Measurements from ENCODE around the gene SERPINA3. TPM values are rescaled to one million over a fixed set of nuclear protein-coding genes. Genes with fewer than 3 reads are reported as not detected.

SERPINA3 gene
- total RNA-seq, 2 experiments from 2014 or later: not detected

DNA sequence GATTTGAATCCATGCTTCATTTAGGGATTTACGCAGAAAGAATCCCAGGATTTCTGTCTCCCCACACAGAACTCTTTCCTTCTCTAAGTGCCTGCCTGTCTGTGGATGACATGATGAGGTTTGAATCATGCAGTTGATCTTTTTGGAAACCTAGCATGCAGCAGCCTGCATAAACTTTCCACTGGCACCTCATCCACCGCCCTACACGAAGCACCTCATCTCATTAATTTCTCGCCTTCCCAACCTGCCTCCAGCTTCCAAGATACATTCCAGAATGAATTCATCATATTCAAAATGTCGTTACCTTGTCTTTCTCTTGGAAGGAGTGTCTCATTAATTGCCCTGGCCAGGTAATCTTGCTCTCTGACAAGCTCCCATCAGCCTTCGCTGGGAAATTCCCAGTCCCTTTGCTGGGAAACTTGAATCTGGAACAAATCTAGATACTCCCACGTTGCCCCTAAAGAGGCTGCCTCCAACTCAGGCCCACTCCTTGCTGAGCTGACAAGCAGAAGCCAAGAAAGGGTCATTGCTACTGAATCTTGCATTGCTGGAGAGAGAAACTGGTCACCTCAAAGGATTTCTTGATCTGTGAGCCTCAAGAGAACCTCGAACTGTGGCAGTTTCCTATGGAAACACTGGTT lies 48.2 kb downstream of the SERPINA3 start:
- Mint-ChIP-seq H3K36me3 (ENCODE audit: low read depth) (no peaks in the 10 kb centered on the region), H3K4me3 (no peak overlapping the region), H3K4me1 (ENCODE audit: low read depth) (no peaks in the 10 kb centered on the region), H3K27me3 (peaks cover 16% of the 10 kb centered on the region), H3K27ac (no peak overlapping the region), H3K9me3 (no peaks in the 10 kb centered on the region)
- TF ChIP-seq, protein P1, sequence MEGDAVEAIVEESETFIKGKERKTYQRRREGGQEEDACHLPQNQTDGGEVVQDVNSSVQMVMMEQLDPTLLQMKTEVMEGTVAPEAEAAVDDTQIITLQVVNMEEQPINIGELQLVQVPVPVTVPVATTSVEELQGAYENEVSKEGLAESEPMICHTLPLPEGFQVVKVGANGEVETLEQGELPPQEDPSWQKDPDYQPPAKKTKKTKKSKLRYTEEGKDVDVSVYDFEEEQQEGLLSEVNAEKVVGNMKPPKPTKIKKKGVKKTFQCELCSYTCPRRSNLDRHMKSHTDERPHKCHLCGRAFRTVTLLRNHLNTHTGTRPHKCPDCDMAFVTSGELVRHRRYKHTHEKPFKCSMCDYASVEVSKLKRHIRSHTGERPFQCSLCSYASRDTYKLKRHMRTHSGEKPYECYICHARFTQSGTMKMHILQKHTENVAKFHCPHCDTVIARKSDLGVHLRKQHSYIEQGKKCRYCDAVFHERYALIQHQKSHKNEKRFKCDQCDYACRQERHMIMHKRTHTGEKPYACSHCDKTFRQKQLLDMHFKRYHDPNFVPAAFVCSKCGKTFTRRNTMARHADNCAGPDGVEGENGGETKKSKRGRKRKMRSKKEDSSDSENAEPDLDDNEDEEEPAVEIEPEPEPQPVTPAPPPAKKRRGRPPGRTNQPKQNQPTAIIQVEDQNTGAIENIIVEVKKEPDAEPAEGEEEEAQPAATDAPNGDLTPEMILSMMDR (IDR thresholded peaks at IDR 0.05): no peak
- intact Hi-C loops (cut with micrococcal nuclease): no loop called here
- DNase-seq: no peak
- no peak for ATAC-seq
- CTCF ChIA-PET: no interaction called here
- POLR2A ChIA-PET: no interaction called here

DNA sequence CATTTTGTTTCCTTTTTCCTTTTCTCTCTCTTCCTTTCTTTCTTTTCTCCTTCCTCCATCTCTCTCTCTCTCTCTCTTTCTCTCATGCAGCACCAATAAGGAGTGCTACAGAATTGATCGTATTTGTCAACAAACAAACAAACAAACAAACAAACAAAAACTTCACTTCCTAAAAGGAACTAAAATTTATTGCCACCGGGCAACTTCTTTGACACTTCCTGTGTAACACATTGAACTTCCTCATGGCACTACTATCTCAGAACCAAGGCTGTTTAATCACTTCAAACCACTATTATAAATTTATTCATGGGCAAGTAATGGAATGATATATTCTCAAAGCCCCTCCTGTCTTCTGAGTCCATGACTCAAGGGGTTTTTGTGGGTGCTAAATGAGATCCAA lies 51.3 kb downstream of the SERPINA3 start:
- ChIA-PET POLR2A (no interaction called here), CTCF (no interaction called here)
- DNase-seq: no peak
- Mint-ChIP-seq H3K27ac (no peak overlapping the region), H3K4me3 (no peak overlapping the region), H3K27me3 (peaks cover 18% of the 10 kb centered on the region), H3K4me1 (ENCODE audit: low read depth) (no peaks in the 10 kb centered on the region), H3K9me3 (no peaks in the 10 kb centered on the region), H3K36me3 (ENCODE audit: low read depth) (no peaks in the 10 kb centered on the region)
- TF ChIP-seq, protein P1 (IDR thresholded peaks at IDR 0.05): no peak
- intact Hi-C loops (cut with micrococcal nuclease): no loop called here
- no peak for ATAC-seq

DNA sequence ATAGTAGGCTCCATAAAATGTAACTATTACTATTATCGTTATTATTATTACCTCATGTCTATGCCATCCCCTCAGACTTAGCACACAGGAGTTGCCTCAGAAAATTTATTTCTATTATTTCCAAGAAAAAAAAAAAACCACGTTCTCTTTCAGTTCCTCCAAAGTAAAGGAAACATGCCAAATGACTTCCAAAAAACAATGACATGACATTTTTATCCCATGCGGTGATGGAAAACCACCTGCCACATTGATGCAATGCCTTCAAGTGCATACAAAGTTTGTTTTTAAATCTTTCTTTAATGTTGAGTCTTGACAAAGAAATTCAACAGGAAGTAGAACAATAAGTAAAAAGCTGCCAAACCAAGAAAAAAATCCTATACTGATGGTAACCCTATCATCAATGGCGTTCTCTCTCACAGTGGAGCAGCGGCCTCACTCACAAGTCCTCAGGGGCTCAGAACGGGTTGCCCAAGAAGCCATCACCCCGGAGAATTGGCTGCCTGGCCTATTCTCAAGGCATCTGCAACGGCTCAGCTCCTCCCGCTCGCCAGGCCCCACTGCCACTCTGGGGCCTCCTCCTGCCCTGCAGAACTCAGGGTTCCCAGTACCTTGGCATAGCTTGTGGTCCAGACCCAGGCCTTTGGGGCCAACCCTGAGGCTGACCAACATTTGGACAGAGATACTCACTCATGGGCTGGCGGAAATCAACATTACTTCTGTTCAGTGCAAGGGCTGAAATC lies 51.9 kb downstream of the SERPINA3 start:
- H3K27me3 Mint-ChIP-seq: peaks cover 18% of the 10 kb centered on the region
- POLR2A ChIA-PET: no interaction called here
- intact Hi-C loops (cut with micrococcal nuclease): no loop called here

DNA sequence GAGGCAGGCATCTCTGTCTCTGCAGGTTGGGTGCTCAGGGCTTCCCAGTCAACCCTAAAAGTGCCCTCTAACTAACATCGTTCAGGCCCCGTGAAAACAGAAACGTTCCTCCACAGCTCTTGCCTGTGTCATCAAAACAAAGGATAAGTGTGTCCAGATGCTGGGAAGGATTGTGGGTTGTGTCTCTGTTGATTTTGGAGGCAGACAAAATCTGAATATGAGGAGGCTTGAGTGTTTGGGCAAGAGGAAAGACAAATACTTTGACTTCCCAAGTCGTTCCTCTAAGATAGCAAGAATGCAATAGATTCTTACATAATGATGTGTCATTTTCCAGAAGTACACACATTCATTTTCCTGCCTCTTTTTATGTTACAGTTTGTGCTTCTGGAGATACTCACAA lies 52.9 kb downstream of the SERPINA3 start:
- no peak for DNase-seq
- no peaks in the 10 kb centered on the region for H3K36me3 Mint-ChIP-seq (ENCODE audit: low read depth)
- H3K9me3 Mint-ChIP-seq: no peaks in the 10 kb centered on the region
- TF ChIP-seq, protein P1 (IDR thresholded peaks at IDR 0.05): no peak
- H3K4me1 Mint-ChIP-seq (ENCODE audit: low read depth): no peaks in the 10 kb centered on the region
- H3K27me3 Mint-ChIP-seq: peaks cover 15% of the 10 kb centered on the region
- no peak overlapping the region for H3K4me3 Mint-ChIP-seq
- ChIA-PET CTCF (no interaction called here), POLR2A (no interaction called here)
- H3K27ac Mint-ChIP-seq: no peak overlapping the region
- intact Hi-C loops (cut with micrococcal nuclease): no loop called here
- no peak for ATAC-seq

More for the DNA sequence above, 51.9 kb downstream of the SERPINA3 start:
- CTCF ChIA-PET: interaction anchor here (0.9 kb wide), 1 partner anchor 26 kb away, joined by 3 read pairs; no protein-coding TSS in a partner anchor
- Mint-ChIP-seq H3K36me3 (ENCODE audit: low read depth) (no peaks in the 10 kb centered on the region), H3K4me3 (no peak overlapping the region), H3K27ac (no peak overlapping the region), H3K4me1 (ENCODE audit: low read depth) (no peaks in the 10 kb centered on the region), H3K9me3 (no peaks in the 10 kb centered on the region)
- no peak for ATAC-seq
- no peak for DNase-seq
- TF ChIP-seq, protein P1 (IDR thresholded peaks at IDR 0.05): no peak

DNA sequence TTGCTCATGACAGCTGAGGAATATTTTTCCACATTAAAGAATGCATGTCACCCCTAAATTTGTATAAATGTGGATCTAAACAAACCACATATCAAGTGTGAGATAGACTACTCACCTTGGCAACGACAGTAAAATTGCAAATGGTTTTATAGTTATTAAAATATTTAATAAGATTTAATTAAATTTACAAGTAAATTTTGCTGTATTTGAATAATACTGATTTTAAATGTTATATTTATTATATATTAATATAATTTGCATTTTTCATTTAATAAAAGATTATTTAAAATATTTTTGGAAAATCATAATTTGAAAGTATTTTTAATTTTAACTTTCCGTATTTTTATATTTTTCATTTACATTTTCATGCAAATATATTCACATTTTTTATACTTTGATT lies 53.4 kb downstream of the SERPINA3 start:
- Mint-ChIP-seq H3K4me3 (no peak overlapping the region), H3K27me3 (peaks cover 15% of the 10 kb centered on the region), H3K36me3 (ENCODE audit: low read depth) (no peaks in the 10 kb centered on the region), H3K9me3 (no peaks in the 10 kb centered on the region), H3K27ac (no peak overlapping the region), H3K4me1 (ENCODE audit: low read depth) (no peaks in the 10 kb centered on the region)
- intact Hi-C loops (cut with micrococcal nuclease): no loop called here
- DNase-seq: no peak
- ChIA-PET POLR2A (no interaction called here), CTCF (no interaction called here)
- no peak for ATAC-seq
- TF ChIP-seq, protein P1 (IDR thresholded peaks at IDR 0.05): no peak
